Activated CD8-positive, alpha-beta memory T cell treated with anti-CD3 and anti-CD28 coated beads, Interleukin-2, amount 50 U/mL, for 1 hour (primary cell): ENCODE results near the gene ING5.

Source experiments
- DNase-seq: peaks from one replicate; pipeline ENCODE4 v3.0.0-alpha.2; 2020; ENCODE audit errors: extremely low read depth

The ING5 gene

GRCh38 chr2:241776336-241777169, 74.7 kb downstream of the ING5 start, which contains the start of gene GAL3ST2:
Gene GAL3ST2, plus strand, starts transcription at chr2:241776822. Its CDS starts 134 bp downstream, at chr2:241776956.
- DNase-seq = no peak

GRCh38 chr2:241777170-241777685, 75.4 kb downstream of the ING5 start:
- DNase-seq = no peak

- no peak for DNase-seq
Observed at GRCh38 chr2:241777686-241778627, 76.1 kb downstream of the ING5 start.
